ENCODE measurements around the gene IFIT3.
"Not testable (repeated sequence)": the region's sequence is repeated elsewhere in the genome, so short reads cannot be mapped to it uniquely, and the experiment has no call there.

IFIT3 gene

DNA sequence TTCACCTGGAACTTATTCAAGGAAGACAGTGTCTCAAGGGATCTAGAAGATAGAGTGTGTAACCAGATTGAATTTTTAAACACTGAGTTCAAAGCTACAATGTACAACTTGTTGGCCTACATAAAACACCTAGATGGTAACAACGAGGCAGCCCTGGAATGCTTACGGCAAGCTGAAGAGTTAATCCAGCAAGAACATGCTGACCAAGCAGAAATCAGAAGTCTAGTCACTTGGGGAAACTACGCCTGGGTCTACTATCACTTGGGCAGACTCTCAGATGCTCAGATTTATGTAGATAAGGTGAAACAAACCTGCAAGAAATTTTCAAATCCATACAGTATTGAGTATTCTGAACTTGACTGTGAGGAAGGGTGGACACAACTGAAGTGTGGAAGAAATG, 10.9 kb downstream of the IFIT3 start:
- no peak for DNase-seq

DNA sequence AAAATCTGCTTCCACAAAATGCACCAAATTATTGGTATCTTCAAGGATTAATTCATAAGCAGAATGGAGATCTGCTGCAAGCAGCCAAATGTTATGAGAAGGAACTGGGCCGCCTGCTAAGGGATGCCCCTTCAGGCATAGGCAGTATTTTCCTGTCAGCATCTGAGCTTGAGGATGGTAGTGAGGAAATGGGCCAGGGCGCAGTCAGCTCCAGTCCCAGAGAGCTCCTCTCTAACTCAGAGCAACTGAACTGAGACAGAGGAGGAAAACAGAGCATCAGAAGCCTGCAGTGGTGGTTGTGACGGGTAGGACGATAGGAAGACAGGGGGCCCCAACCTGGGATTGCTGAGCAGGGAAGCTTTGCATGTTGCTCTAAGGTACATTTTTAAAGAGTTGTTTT, 12.1 kb downstream of the IFIT3 start:
- no peak for DNase-seq

DNA sequence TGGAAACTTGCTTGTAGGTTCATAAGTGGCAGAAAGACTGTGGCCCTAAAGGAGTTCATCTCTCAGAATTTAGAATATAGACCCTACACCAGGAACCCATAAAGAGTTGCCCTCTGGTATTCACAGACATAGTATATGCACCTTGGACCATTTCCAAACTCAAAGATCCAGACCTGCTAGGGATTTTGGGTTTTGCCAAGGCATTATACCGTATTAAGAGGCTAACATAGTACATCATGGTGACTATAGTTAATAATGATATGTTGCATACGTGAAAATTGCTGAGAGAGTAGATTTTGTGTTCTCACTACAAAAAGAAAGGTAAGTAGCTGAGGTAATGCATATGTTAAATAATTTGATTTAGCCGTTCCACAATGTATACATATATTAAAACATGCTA, 13.9 kb downstream of the IFIT3 start:
- DNase-seq = no peak

DNA sequence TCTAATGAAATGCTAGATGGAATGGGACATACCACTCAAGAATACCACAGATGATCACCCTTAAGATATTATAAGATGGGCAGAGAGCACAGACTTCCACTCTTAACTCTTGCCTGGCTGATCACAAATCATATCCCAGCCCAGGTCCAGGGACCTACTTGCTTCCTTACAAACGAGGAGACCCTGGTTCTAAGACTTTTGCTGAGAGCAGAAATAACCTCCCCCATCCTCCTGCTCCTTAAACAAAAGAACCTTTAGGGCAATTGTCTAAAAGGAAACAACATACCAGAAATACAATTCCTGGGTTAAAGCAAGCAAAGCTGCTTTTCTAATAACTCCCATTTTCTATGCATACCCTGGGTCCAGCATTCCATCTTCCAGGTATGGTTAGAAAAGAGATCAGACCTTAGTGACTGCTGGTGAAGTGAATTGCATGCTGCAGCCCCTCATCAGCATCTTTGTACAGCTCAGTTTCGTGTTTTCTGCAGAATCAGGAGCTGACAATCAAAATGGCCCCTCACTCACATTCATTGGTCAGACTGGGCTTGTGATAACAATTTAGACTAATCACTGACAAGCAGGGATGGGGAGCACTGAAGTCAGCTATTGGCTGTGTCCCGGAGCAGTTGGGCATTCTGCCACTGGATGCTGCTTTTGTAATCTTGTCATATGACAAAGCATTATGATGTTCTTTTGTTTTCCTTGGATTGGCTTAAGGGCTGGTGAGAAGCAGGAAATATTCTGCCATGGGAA, 14.6 kb downstream of the IFIT3 start:
- DNase-seq = no peak

DNA sequence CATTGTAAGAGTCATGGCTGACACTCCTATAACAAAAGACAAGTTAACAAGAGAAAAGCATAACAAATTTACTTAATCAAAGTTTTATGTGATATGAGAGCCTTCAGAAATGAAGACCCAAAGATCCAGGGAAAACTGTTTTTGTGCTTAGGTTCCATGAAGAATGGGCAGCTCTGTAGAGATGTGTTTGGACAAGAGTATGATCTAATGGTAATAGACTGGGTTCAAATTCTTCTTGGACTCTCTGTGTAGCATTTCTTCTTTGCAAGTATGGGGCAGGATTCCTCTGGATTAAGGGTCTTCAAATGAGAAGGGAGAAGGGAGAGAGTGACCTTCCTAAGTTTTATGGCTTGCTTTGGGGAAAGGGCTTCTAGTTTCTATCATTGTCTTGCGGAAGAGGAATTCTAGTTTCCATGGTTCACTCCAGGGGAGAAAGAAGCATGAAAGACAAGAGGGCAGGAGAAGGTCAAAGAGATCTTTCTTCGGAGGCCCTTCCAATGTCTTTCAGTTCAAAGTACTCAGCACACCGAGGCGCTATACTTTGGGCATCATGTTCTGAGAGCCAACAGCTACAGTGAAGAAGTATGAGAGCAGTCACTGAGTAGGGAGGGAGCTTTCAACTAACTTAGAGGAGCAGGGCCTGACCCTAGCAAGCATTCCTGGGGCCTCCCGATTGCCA, 15.4 kb downstream of the IFIT3 start:
- no peak for DNase-seq

DNA sequence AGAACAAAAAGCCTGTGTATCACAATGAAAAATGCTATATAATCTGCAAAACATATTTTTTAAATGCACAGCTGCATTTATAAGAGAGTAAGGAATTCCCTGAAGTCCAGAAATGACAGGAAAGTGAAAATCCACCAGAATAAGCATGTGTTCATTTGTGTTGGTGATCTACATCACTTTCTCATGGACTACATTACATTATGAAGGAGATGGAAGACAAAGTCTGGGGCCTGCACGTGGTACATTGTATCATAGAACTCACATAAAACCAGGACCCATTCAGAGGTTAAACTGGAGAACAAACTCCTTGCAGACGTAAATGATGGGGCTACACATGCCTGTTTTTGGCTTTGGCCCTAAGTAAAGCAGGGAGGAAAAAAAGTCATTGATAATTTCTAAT, 16.4 kb downstream of the IFIT3 start:
- DNase-seq = no peak

DNA sequence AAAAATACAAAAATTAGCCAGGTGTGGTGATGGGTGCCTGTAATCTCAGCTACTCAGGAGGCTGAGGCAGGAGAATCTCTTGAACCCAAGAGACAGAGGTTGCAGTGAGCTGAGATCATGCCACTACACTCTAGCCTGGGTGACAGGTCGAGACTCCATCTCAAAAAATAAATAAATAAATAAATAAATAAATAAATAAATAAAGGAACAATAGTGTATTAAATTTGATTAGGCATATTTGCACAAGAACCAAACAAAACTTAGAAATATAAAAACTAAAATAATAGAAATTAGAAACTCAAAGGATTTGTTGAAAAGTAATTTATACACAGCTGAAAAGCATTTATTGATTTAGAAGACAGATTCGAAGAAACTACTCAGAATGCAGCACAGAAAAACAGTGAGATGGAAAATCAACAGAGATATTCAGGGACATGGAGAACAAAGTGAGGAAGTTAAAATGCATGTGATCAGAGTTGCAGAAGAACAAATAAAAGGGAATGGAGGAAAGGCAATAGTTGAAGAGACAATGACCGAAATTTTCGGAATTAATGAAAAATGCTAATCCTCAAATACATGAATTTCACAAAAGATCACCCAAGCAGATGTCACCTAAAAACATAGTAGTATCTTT, 17.7 kb downstream of the IFIT3 start:
- DNase-seq = no peak

DNA sequence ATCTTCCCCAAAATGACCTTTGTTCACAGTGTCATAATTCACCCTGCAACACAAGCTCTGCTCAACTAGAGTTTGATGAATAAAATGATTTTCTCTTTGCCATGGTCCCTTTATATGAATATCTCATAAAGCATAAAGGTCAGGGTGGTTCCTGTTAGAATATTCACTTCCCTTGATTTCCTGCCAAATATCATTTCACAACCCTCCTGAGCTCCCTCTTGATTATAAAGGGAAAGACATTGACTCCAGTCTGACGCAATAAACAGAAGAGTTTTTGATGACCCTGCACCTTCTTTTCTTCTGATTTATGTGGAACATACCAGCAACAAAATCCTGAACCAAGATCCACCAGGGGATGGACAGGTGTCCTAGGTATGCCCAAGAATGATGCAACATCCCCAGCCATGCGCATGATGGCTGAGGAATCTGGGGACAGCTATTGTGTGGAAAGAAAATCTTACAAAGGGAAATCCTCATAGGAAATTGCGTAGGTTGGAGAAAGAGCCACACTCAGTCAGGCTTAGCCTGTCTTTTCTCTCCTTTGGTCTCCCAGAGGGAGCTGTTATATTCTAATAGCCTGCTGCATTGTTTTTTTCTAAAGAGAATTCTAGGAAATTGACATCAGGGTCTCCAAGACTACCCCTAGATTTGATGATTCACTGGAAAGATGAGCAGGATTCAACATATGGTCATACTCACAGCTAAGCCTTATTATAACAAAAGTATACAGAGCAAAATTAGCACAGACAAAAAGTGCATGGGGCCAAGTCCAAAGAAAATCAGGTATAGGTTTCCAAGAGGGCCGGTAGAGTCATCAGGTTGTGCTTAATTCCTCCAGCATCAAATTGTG, 18.8 kb downstream of the IFIT3 start:
- no peak for DNase-seq

DNA sequence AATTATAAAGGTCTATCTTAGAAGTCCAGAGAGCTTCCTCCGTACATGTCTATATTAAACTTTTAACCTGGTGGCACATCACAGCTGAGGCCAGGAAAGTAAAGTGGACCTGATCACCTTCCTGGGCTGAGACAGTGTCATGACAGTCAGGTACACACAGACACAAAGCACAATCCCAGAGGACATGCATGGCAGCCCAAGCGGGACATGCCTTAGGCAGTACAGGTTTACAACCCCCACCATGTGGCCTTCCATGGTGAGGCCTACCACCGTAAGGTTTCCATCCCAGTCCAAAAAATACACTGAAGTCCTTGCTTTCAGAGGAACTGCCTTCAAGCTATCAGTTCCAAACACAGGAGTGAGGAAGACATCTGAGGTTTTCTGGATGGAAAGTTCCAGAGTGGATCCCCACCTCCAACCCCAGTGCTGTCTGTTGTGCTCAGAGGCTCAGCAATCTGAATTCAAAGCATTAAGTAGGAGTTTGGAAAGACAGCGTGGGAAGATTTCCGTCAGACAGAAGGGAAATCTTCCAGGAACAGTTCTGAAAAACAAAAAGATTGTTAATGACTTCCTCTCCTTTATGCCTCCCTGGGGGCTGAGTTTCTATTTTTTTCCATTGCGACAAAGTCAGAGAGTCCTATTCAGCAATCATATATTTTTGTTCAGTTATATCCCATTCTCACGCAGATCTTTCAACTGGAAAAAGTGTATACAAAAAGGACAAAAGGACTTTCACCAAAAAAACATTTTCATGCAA, 20.1 kb downstream of the IFIT3 start:
- no peak for DNase-seq

DNA sequence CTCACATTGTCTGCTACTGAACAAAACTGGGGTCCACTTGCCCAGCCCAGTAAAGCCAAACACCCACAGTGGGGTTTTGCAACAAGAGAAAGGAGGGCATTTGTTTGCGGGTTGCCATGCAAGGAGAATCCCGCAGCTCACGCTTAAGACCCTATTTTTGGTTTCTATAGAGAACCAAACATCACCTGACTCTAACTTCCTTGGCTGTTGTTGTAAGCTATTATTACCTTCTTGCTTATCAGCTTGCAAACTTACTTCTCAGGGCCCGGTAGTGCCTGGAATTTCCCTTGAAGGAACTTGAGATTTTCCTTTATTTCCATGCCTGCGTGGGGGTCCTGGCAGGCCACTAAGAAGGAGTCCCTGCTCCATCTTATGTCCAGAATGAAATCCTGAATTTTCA, 20.7 kb downstream of the IFIT3 start:
- no peak for DNase-seq

DNA sequence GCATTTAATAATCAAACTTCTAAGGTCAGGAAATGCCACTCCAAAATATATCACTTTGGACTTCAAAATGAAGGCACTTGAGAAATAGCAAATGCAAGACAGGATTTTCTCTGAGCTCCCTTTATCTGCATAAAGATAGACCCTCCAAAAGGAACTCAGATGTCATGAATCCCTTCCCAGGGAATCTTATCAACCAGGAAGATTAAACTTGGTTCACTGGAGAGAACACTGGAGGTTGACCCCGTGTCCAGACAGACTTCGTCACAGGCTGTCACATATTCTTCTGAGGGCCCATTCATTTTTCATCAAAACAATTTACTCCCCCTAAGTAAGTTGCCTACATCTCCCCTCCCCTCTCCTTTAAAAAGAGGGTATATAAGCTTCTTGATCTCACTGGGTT, 21.2 kb downstream of the IFIT3 start:
- no peak for DNase-seq

DNA sequence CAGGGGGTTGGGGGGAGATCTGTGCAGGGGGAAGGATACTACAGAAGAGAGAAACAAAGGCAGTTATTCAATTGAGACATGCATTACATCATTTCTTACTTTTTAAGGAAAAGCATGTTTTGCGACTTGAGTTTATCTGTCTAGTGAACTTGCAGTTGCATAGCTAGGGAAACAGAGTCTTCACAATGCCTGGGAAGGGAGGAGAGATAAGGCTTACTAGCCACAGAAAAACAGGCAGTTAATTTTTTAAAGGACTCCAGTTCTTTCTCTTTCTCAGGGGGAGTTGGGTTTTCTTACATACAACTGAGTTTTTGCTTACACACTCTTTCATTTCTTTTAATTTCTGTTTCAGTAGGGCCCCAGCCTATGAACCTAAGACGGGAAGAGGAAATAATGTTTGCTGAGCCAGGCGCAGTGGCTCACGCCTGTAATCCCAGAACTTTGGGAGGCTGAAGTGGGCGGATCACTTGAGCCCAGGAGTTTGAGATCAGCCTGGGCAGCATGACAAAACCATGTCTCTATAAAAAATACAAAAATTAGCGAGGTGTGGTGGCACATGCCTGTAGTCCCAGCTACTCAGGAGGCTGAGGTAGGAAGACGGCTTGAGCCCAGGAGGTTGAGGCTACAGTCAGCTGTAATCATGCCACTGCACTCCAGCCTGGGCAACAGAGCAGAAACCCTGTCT, 23.0 kb downstream of the IFIT3 start:
- not testable (repeated sequence) for DNase-seq

DNA sequence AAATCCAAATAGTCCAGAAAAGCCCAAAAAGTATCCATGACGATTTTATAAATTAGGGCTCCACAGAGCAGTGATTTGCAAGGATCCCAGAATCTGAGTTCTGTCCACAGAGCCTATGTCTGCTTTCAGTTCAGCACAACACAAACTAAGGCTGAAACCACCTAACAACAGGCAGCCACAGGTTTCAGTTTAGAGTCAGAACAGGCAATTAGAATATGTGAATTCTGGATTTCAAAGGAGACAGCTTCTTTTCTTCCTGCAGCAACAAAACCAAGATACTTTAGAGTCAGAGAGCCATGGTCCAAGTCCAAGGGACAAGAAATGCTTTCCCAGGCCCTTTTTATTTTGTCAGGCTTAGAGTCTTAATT, 23.6 kb downstream of the IFIT3 start:
- no peak for DNase-seq

DNA sequence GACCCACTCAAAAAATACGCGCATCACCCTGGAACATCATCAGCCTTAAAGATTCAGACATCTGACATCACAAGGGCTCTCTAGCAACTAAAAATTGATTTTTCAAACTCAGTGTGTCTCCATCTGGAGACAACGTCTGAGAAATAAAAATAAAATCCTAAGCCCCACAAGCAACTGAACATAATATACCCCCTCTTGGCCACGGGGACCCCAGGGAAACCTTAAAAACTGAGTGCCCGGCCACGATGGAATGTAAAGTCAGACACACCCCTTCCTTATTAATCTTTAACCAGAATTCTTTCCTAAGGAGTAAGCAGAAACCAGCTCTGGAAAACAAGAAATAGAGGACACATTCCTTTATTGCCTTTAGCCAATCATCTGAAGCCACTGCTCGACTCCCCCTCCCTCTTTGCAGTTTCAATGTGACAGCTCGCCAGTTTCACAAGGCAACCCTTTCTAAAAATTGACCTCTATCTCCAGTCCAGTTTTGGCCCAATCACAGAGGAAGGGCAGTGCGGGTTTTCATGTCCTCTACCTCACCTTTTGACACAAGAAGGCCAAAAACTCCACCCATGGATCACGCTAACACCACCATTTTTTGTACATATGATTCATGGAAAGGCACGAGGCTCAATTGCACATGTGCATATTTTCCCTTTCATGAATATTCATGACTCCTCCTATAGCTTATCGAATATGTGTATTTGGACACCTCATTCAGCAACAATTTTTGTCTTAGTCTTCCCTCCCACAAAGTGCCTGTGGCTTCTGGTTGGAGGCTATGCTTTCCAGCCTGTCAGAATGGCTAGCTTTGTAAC, 24.2 kb downstream of the IFIT3 start:
- DNase-seq = no peak

DNA sequence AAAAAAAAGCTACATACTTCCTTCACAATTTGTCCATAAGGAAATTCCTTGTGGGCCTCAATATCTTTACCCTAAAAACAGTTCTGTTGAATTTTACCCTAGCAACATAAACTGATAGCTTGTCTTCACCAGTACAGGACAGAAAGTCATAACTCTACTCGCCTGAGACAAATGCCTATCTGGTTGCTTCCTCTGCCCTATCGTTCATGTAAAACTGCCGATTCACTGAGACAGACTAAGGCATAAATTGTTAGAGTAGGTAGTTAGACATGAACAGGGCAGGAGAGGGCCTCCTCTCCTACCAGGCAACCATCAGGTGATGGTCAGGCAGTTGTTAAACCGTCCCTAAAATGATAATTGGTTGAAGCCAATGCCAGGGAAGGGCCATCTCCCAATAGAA, 25.0 kb downstream of the IFIT3 start:
- DNase-seq = no peak

DNA sequence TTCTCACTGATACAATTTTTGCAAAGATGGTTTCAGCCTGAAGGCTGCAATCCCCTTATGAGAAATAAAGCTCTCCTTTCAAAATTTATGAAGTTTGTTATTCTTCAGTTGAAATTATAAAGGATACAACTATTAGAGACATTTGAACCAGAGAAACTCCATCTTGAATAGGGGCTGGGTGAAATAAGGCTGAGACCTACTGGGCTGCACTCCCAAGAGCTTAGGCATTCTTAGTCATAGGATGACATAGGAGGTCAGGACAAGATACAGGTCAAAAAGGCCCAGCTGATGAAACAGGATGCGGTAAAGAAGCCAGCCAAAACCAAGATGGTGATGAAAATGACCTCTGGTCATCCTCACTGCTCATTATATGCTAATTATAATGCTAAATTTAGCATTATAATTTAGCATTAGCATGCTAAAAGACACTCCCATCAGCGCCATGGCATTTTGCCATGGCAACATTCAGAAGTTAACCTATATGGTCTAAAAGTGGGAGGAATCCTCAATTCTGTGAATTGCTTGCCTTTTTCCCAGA, 27.7 kb downstream of the IFIT3 start:
- no peak for DNase-seq

DNA sequence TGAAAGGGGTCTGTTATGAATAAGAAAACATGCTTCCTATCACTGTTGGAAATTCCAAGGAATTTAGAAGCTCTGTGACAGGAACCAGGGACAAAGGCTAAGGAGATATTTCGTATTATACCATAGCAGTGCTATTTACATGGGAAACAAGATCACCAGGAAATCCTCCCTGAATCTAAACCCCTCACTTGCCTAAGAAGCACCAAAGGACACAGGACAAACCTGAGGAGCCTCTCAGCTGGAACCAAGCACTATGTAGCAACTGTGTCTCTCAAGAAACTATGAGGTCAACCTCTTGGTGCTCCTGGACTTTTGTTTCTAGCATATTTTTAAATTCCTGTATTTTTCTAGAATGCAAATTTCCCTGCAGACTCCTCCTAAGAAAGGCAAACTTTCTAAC, 29.3 kb downstream of the IFIT3 start:
- DNase-seq = no peak

DNA sequence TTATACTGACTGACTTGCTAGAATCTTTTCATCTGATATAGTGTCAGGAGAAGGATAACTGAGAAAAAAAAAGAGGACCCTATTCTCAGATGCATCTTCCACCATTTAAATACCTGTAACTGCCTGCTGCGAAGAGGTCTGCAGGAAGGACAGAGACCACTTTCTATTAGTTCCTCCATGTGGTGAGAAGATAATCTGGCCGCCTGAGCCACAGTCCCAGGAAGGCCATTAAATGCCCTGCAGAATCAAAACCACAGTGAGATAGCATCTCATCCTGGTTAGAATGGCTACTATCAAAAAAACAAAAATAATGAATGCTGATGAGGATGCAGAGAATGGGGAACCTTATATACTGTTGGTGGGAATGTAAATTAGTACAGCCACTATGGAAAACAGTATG, 30.2 kb downstream of the IFIT3 start:
- no peak for DNase-seq

DNA sequence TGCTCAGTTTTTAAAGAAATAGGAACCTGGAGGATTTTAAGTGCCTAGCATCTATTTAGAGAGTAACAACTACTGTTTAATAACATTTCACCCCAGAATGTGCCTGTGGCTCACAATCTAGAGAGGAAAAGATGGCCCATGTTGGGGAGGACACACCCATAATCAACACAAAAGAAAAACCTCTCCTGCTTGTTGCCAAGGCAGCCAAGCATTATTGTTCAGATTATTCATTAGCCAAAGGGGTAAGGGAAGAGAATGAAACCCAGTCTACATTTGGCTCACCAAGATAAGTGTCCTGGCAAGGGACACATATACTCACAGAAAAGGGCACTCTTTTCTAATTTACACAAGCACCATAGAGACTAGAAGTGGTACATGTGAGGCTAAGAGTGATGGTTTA, 32.4 kb downstream of the IFIT3 start:
- DNase-seq = no peak

DNA sequence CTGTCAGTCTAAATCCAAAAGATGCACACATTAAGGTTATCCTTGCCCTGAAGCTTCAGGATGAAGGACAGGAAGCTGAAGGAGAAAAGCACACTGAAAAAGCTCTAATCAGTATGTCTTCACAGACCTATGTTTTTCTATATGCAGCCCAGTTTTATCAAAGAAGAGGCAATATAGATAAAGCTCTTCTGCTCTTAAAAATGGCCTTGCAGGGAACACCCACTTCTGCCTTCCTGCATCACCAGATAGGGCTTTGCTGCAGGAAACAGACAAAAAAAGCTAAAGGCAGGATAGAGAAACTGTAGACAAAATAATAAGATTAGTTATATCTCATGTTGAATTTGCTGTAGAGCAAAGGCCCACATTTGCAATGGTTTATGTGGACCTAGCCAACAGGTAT, 35.1 kb downstream of the IFIT3 start:
- no peak for DNase-seq
